A549 (cell line): Measurements from ENCODE around the gene LRRC41. TPM values are rescaled to one million over a fixed set of nuclear protein-coding genes. Genes with fewer than 3 reads are reported as not detected.
"Not testable (repeated sequence)": the region's sequence is repeated elsewhere in the genome, so short reads cannot be mapped to it uniquely, and the experiment has no call there.

Experiments used
- ATAC-seq, 2 experiments: fragments of 200-7000 bp in 1 of 2; fragments of >200 bp in 1 of 2; cut with Nextera tagmentation in 1 of 2; cut with Tn5 transposase in 1 of 2; 3 replicates each; pipeline versions ENCODE4 v1.8.0 to v1.9.1; 2018 to 2020; ENCODE audit warnings: mild to moderate bottlenecking in 1 of 2, moderate library complexity in 1 of 2
- CTCF ChIA-PET: fragments of 300-600 bp; sonication (Branson Sonifier 250); formaldehyde crosslinking; extraction: SDS; loops from one replicate; lab custom pipeline; 2021; ENCODE audit warnings: antibody characterized with exemption, inconsistent platforms; lab: Yijun Ruan, JAX
- POLR2A ChIA-PET: fragments of 350-600 bp; formaldehyde crosslinking; extraction: SDS; loops from one replicate; lab custom pipeline; 2021; ENCODE audit warnings: antibody characterized with exemption, inconsistent platforms; lab: Yijun Ruan, JAX
- DNase-seq, 2 experiments: peaks; one replicate each; pipeline versions ENCODE4 v3.0.0 to v3.0.0-alpha.2; 2011 to 2016; ENCODE audit warnings: low read depth in 1 of 2, low spot score in 1 of 2
- FAIRE-seq: peaks from 2 replicates; lab custom pipeline; 2011; peaks lifted over from hg19 to GRCh38; lab: Jason Lieb, UNC
- H3K27ac ChIP-seq, 2 experiments: fragments of >200 bp; sonication (Bioruptor Twin); formaldehyde crosslinking; 3 replicates each; pipeline ENCODE4 v1.5.1; 2016 to 2017
- H3K4me1 ChIP-seq: fragments of >200 bp; sonication (Bioruptor Twin); formaldehyde crosslinking; 3 replicates; pipeline ENCODE4 v1.6.1; 2016
- H3K4me2 ChIP-seq: fragments of >200 bp; sonication (Bioruptor Twin); formaldehyde crosslinking; 3 replicates; pipeline ENCODE4 v1.6.1; 2016
- H3K4me3 ChIP-seq: fragments of >200 bp; sonication (Bioruptor Twin); formaldehyde crosslinking; 3 replicates; pipeline ENCODE4 v1.5.1; 2016
- H3K9me3 ChIP-seq: fragments of >200 bp; sonication (Bioruptor Twin); formaldehyde crosslinking; 3 replicates; pipeline ENCODE4 v1.6.1; 2016
- ELK1 ChIP-seq: fragments of 150-350 bp; IDR thresholded peaks from 2 replicates; pipeline ENCODE4 v1.6.1; 2014; ENCODE audit warnings: low read depth, mild to moderate bottlenecking, low read length
- MYC ChIP-seq: IDR thresholded peaks from 2 replicates; pipeline ENCODE4 v1.6.1; 2012; ENCODE audit warnings: mild to moderate bottlenecking, inconsistent platforms, low read length, improper control_type of control experiment, borderline replicate concordance
- NFE2L2 ChIP-seq: fragments of 150-350 bp; conservative IDR thresholded peaks from 2 replicates; pipeline ENCODE4 v1.6.1; 2014; ENCODE audit warnings: low read length
- PHF8 ChIP-seq: fragments of 200-600 bp; sonication (generic); IDR thresholded peaks from 2 replicates; pipeline ENCODE4 v1.6.1; 2016; ENCODE audit warnings: low read depth, mild to moderate bottlenecking, antibody characterized with exemption, moderate library complexity, borderline replicate concordance
- SMC3 ChIP-seq: fragments of >200 bp; sonication (Bioruptor Twin); formaldehyde crosslinking; IDR thresholded peaks from 3 replicates; pipeline ENCODE4 v1.6.1; 2018; ENCODE audit warnings: inconsistent platforms
- TP53 ChIP-seq: fragments of 250-450 bp; sonication (Bioruptor Pico); IDR thresholded peaks from 2 replicates; pipeline ENCODE4 v1.5.0; 2021; ENCODE audit warnings: mild to moderate bottlenecking, moderate library complexity
- ZFP36 ChIP-seq: fragments of 450-650 bp; IDR thresholded peaks from 2 replicates; pipeline ENCODE4 v1.6.1; 2014; ENCODE audit warnings: borderline replicate concordance; ENCODE audit not compliant: partially characterized antibody
- WGBS: methylation state at CpG from one replicate; pipeline ENCODE4 v1.1.6; 2017; ENCODE audit errors: missing lambda C conversion rate; 5-methylcytosine and 5-hydroxymethylcytosine counted together
- polyA plus RNA-seq, 4 experiments: library from polyadenylated mRNA; depleted of rRNA in 3 of 4; stranded (reverse); fragments of >200 nt; fragmentation: RNase III in 1 of 4; extraction: RNeasy Plus Mini Kit Qiagen cat#74134 plus additional on column Dnase treatment in 1 of 4; gene quantifications; 2 replicates in 3 of 4; 3 replicates in 1 of 4; pipeline ENCODE4 v1.2.3, GENCODE V29; 2011 to 2017
- TF ChIP-seq, protein P1 (sequence below): fragments of >200 bp; sonication (Bioruptor Twin); formaldehyde crosslinking; IDR thresholded peaks from 3 replicates; pipeline ENCODE4 v1.5.1; 2016

The LRRC41 gene
- polyA plus RNA-seq, 2 of the 4 experiments (the other 2 are of a cell fraction) = 28.6 to 33.4 TPM

GRCh38 chr1:46329807-46330206, 26.4 kb upstream of the LRRC41 start:
- 89% methylated on average over 6 of the region's 7 CpGs for WGBS
- H3K27ac ChIP-seq, H3K9me3 ChIP-seq, H3K4me1 ChIP-seq, DNase-seq, H3K4me3 ChIP-seq, ATAC-seq, H3K4me2 ChIP-seq, FAIRE-seq, POLR2A ChIA-PET: not testable (repeated sequence)
- CTCF ChIA-PET = interaction anchor here (0.6 to 1.3 kb wide), 2 partner anchors 10 to 18 kb away, joined by 3 to 4 read pairs; no protein-coding TSS in a partner anchor

DNA sequence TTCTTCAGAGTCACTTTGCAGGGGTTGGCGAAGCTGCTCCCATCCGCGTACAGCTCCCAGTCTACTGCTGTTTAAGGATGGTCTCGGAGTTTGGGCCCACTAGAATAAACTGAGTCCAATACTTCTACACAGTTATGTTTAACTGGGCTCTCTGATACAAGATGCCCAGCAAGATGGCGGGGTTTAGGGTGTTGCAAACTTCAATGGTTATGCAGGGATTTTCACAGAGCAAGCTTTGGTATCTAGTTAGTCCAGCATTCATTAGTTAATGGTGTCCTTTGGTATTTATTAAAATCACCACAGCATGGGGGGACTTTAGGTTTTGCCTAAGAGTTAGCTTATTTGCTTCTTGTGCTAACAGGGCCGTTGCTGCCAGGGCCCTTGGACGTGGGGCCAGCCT, 24.8 kb upstream of the LRRC41 start:
- H3K4me3 ChIP-seq, DNase-seq, H3K4me2 ChIP-seq, H3K4me1 ChIP-seq, POLR2A ChIA-PET, H3K27ac ChIP-seq, H3K9me3 ChIP-seq, ATAC-seq, FAIRE-seq: not testable (repeated sequence)
- CTCF ChIA-PET = interaction anchor here (0.7 to 1.8 kb wide), 3 partner anchors 12 to 21 kb away, joined by 3 to 8 read pairs (median 4); partner anchors contain the start of gene NSUN4
- 80% methylated on average over 7 of the region's 7 CpGs for WGBS

DNA sequence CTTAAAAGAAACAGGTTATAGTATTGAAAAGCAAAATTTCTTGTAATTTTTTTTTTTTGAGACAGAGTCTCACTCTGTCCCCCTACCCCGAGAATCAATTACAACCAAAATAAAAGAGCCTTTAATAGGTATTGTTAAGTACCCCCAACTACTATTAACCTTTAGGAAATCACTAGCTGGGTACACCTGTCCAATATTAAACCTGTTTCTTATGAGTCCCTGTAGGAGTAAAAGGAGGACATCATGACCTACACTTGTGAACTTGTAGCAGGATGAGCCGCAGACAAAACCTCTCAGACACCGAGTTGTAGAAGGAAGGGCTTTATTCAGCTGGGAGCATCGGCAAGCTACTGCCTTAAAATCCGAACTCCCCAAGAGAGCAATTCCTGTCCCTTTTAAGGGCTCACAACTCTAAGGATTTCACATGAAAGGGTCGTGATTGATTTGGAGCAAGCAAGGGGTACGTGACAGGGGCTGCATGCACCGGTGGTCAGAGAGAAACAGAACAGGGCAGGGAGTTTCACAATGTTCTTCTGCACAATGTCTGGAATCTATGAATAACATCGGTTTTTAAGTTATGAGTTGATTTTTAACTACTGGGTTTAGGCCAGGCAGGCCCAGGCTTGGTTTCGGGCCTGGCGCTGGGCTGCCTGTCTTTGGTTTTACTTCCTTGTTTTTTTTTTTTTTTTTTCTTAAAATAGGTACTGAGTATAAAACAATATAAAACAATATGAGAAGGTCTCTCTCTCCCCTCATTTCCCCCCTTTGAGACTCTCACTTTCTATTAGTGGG, 22.1 kb upstream of the LRRC41 start:
- WGBS = 74% methylated on average over 11 of the region's 11 CpGs
- ATAC-seq, H3K4me2 ChIP-seq, DNase-seq, CTCF ChIA-PET, POLR2A ChIA-PET, H3K27ac ChIP-seq, H3K4me3 ChIP-seq, H3K4me1 ChIP-seq, FAIRE-seq, H3K9me3 ChIP-seq: not testable (repeated sequence)

DNA sequence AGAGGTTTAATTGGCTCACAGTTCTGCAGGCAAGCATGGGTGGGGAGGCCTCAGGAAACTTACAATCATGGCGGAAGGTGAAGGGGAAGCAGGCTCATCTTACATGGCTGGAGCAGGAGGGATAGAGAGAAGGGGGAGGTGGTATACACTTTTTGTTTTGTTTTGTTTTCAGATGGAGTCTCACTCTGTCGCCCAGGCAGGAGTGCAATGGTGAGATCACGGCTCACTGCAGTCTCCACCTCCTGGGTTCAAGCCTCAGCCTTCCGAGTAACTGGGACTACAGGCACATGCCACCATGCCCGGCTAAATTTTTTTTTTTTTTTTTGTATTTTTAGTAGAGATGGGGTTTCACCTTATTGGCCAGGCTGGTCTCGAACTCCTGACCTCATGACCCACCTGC, 18.8 kb upstream of the LRRC41 start:
- H3K4me1 ChIP-seq, DNase-seq, FAIRE-seq, ATAC-seq, H3K27ac ChIP-seq, POLR2A ChIA-PET, H3K9me3 ChIP-seq, H3K4me2 ChIP-seq, H3K4me3 ChIP-seq: not testable (repeated sequence)
- WGBS = 85% methylated on average over 6 of the region's 6 CpGs
- CTCF ChIA-PET = interaction anchor here (0.7 kb wide), 1 partner anchor 50 kb away, joined by 3 read pairs; no protein-coding TSS in a partner anchor

DNA sequence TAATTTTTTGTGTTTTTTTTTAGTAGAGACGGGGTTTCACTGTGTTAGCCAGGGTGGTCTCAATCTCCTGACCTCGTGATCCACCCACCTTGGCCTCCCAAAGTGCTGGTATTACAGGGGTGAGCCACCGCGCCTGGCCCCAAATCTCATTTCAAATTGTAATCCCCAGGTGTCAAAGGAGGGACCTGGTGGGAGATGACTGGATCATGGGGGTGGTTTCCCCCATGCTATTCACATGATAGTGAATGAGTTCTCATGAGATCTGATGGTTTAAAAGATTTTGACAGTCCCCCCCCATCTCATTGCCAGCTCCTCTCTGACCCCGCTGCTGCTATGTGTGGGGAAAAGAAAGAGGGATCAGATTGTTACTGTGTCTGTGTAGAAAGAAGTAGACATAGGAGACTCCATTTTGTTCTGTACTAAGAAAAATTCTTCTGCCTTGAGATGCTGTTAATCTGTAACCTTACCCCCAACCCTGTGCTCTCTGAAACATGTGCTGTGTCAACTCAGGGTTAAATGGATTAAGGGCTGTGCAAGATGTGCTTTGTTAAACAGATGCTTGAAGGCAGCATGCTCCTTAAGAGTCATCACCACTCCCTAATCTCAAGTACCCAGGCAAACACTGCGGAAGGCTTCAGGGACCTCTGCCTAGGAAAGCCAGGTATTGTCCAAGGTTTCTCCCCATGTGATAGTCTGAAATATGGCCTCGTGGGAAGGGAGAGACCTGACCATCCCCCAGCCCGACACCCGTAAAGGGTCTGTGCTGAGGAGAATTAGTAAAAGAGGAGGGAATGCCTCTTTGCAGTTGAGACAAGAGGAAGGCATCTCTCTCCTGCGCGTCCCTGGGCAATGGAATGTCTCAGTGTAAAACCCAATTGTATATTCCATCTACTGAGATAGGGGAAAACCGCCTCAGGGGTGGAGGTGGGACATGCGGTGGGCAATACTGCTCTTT, 16.8 kb upstream of the LRRC41 start:
- H3K4me3 ChIP-seq, FAIRE-seq, DNase-seq, POLR2A ChIA-PET, H3K27ac ChIP-seq, H3K9me3 ChIP-seq, ATAC-seq, H3K4me1 ChIP-seq, H3K4me2 ChIP-seq: not testable (repeated sequence)
- CTCF ChIA-PET = interaction anchor here (0.6 kb wide), 1 partner anchor 9 kb away, joined by 3 read pairs; no protein-coding TSS in a partner anchor
- 74% methylated on average over 10 of the region's 13 CpGs for WGBS

- H3K4me1 ChIP-seq, DNase-seq, ATAC-seq, H3K4me3 ChIP-seq, POLR2A ChIA-PET, H3K27ac ChIP-seq, FAIRE-seq, H3K4me2 ChIP-seq, H3K9me3 ChIP-seq: not testable (repeated sequence)
- WGBS = 90% methylated on average over 6 of the region's 6 CpGs
- CTCF ChIA-PET = interaction anchor here (0.6 to 1.5 kb wide), 2 partner anchors 10 to 14 kb away, joined by 3 to 4 read pairs; no protein-coding TSS in a partner anchor
Measured at GRCh38 chr1:46319301-46319700, 15.9 kb upstream of the LRRC41 start.

GRCh38 chr1:46317323-46317722, 13.9 kb upstream of the LRRC41 start:
- Histone ChIP-seq H3K4me3 (no peak overlapping the region), H3K4me1 (0 out of 3 replicates have a peak, but pooled peaks cover 3% of the 10 kb centered on the region), H3K4me2 (no peak overlapping the region), H3K9me3 (no peaks in the 10 kb centered on the region), H3K27ac (no peak overlapping the region)
- ATAC-seq (no peak), FAIRE-seq (no peak), DNase-seq (no peak)
- CTCF ChIA-PET = interaction anchor here (1.2 kb wide), 1 partner anchor 22 kb away, joined by 3 read pairs; no protein-coding TSS in a partner anchor
- 83% methylated on average over 1 of the region's 1 CpG for WGBS
- POLR2A ChIA-PET = no interaction called here
- no peak for TF ChIP-seq MYC
- TF ChIP-seq ZFP36 = no peak
- no peak for TF ChIP-seq PHF8
- TF ChIP-seq TP53 (CRISPR knock-in tag) = no peak
- TF ChIP-seq ELK1 = no peak
- no peak for TF ChIP-seq NFE2L2
- no peak for TF ChIP-seq SMC3
- TF ChIP-seq, protein P1, sequence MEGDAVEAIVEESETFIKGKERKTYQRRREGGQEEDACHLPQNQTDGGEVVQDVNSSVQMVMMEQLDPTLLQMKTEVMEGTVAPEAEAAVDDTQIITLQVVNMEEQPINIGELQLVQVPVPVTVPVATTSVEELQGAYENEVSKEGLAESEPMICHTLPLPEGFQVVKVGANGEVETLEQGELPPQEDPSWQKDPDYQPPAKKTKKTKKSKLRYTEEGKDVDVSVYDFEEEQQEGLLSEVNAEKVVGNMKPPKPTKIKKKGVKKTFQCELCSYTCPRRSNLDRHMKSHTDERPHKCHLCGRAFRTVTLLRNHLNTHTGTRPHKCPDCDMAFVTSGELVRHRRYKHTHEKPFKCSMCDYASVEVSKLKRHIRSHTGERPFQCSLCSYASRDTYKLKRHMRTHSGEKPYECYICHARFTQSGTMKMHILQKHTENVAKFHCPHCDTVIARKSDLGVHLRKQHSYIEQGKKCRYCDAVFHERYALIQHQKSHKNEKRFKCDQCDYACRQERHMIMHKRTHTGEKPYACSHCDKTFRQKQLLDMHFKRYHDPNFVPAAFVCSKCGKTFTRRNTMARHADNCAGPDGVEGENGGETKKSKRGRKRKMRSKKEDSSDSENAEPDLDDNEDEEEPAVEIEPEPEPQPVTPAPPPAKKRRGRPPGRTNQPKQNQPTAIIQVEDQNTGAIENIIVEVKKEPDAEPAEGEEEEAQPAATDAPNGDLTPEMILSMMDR = no peak
